Activated CD8-positive, alpha-beta T cell treated with anti-CD3 and anti-CD28 coated beads, Interleukin-2, amount 10 ng/mL, durations not matched to agents 7 days and 5 days (primary cell): ENCODE measurements around the gene MASP2. TPM values are rescaled to one million over a fixed set of nuclear protein-coding genes. Genes with fewer than 3 reads are reported as not detected.
"Not testable (repeated sequence)": the region's sequence is repeated elsewhere in the genome, so short reads cannot be mapped to it uniquely, and the experiment has no call there.

Experiments
- ATAC-seq: fragments of 150-1000 bp; cut with Tn5 transposase; one replicate; pipeline ENCODE4 v1.10.0; 2021; ENCODE audit warnings: moderate library complexity
- CTCF ChIA-PET: fragments of 350-600 bp; sonication (Branson Sonifier 250); formaldehyde crosslinking; loops from one replicate; lab custom pipeline; 2021; ENCODE audit warnings: antibody characterized with exemption; lab: Charles Lee
- POLR2A ChIA-PET: fragments of 350-600 bp; sonication (Branson Sonifier 250); formaldehyde crosslinking; loops from one replicate; lab custom pipeline; 2021; ENCODE audit warnings: antibody characterized with exemption; lab: Charles Lee
- DNase-seq: peaks from one replicate; pipeline ENCODE4 v3.0.0-alpha.2; 2020
- H3K27ac Mint-ChIP-seq: one replicate; pipeline ENCODE4 v1.8.0; 2021; ENCODE audit warnings: mild to moderate bottlenecking, mixed read lengths
- H3K27me3 Mint-ChIP-seq: one replicate; pipeline ENCODE4 v1.8.0; 2021; ENCODE audit warnings: low read depth, mixed read lengths
- H3K36me3 Mint-ChIP-seq: one replicate; pipeline ENCODE4 v1.8.0; 2021; ENCODE audit warnings: low read depth, mixed read lengths
- H3K4me1 Mint-ChIP-seq: one replicate; pipeline ENCODE4 v1.8.0; 2021; ENCODE audit warnings: low read depth, mixed read lengths
- H3K4me3 Mint-ChIP-seq: one replicate; pipeline ENCODE4 v1.8.0; 2021; ENCODE audit warnings: mild to moderate bottlenecking, mixed read lengths
- H3K9me3 Mint-ChIP-seq: one replicate; pipeline ENCODE4 v1.8.0; 2022; ENCODE audit warnings: mixed read lengths; ENCODE audit not compliant: insufficient read depth
- total RNA-seq, 2 experiments: library from RNA; stranded (reverse); gene quantifications; one replicate each; pipeline ENCODE4 v1.2.3, GENCODE V29; 2021

Gene MASP2
- under 1 TPM in 1 of 2 experiments, not detected in 1; 0.21 TPM for total RNA-seq

DNA sequence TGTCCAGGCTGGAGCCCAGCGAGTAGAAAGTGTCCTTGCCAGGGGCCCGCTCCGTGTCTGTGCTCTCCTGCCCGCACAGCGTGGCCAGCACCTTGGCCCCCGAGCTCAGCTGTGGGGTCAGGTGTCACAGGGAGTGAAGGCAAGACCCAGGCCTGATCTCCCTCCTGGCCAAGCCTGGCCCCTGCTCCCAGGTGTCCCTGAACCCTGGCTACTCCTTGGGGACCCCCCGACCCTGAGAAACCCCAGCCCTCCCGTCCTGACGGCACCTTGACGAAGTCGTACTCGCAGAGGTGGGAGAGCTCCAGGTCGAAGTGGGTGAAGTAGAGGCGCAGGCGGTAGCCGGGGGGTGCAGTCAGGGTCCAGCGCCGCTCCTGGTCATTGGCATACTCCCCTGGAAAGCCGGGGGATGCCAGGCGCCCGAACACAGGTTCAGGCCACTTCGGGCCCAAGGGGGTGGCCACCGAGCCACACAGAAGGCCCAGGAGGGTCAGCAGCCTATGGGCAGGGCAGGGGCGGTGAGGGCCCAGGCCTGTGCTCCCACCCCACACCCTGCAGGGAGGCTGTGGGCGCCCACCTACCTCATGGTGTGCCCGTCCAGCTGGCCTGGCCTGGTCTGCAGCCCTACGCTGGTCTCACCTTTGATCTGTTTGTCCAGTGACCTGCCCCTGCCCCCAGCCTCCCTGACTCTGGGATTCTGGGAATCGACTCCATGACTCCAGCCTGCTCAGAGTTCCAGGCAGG is at the start of gene MASP2:
Gene MASP2, minus strand, starts transcription at position 615 of the 741 bp plus-strand sequence. Its CDS starts 32 bp downstream, at position 583.
- no peak for DNase-seq
- no peaks in the 10 kb centered on the region for H3K9me3 Mint-ChIP-seq
- no peaks in the 10 kb centered on the region for H3K36me3 Mint-ChIP-seq
- ChIA-PET CTCF (interaction anchor here (1.1 to 1.4 kb wide), 2 partner anchors 9 kb away, joined by 5 to 10 read pairs; no protein-coding TSS in a partner anchor), POLR2A (no interaction called here)
- no peak within 1 kb of the TSS for H3K4me3 Mint-ChIP-seq
- H3K27me3 Mint-ChIP-seq: no peaks in the 10 kb centered on the region
- no peak for ATAC-seq
- H3K4me1 Mint-ChIP-seq: no peaks in the 10 kb centered on the region
- no peak within 1 kb of the TSS for H3K27ac Mint-ChIP-seq

DNA sequence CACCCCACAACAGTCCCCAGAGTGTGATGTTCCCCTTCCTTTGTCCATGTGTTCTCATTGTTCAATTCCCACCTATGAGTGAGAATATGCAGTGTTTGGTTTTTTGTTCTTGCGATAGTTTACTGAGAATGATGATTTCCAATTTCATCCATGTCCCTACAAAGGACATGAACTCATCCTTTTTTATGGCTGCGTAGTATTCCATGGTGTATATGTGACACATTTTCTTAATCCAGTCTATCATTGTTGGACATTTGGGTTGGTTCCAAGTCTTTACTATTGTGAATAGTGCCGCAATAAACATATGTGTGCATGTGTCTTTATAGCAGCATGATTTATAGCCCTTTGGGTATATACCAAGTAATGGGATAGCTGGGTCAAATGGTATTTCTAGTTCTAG is 36.7 kb upstream of the MASP2 start:
- POLR2A ChIA-PET, H3K4me3 Mint-ChIP-seq, ATAC-seq, DNase-seq, H3K27ac Mint-ChIP-seq, CTCF ChIA-PET, H3K27me3 Mint-ChIP-seq, H3K9me3 Mint-ChIP-seq, H3K4me1 Mint-ChIP-seq: not testable (repeated sequence)
- peaks cover 62% of the 10 kb centered on the region for H3K36me3 Mint-ChIP-seq

- ChIA-PET CTCF (interaction anchor here (2.9 kb wide), 1 partner anchor 43 kb away, joined by 18 read pairs; no protein-coding TSS in a partner anchor), POLR2A (interaction anchor here (0.9 to 1.0 kb wide), 2 partner anchors 18 to 44 kb away, joined by 3 to 4 read pairs; partner anchors contain the start of gene EXOSC10)
- no peaks in the 10 kb centered on the region for H3K4me1 Mint-ChIP-seq
- H3K27ac Mint-ChIP-seq: no peak overlapping the region
- no peak for ATAC-seq
- H3K9me3 Mint-ChIP-seq: no peaks in the 10 kb centered on the region
- H3K36me3 Mint-ChIP-seq: peaks cover 58% of the 10 kb centered on the region
- no peak for DNase-seq
- H3K4me3 Mint-ChIP-seq: no peak overlapping the region
- H3K27me3 Mint-ChIP-seq: no peaks in the 10 kb centered on the region
These were observed 33.9 kb upstream of the MASP2 start for GRCh38 chr1:11080931-11081330.

GRCh38 chr1:11078631-11079030 is 31.6 kb upstream of the MASP2 start:
- Mint-ChIP-seq H3K4me3 (no peak overlapping the region), H3K27ac (peak overlapping the region; percentile 37), H3K9me3 (no peaks in the 10 kb centered on the region), H3K36me3 (peaks cover 53% of the 10 kb centered on the region), H3K27me3 (no peaks in the 10 kb centered on the region), H3K4me1 (no peaks in the 10 kb centered on the region)
- ATAC-seq (no peak), DNase-seq (no peak)
- ChIA-PET POLR2A (no interaction called here), CTCF (interaction anchor here (1.1 to 2.1 kb wide), 2 partner anchors 13 to 41 kb away, joined by 3 to 4 read pairs; no protein-coding TSS in a partner anchor)

DNA sequence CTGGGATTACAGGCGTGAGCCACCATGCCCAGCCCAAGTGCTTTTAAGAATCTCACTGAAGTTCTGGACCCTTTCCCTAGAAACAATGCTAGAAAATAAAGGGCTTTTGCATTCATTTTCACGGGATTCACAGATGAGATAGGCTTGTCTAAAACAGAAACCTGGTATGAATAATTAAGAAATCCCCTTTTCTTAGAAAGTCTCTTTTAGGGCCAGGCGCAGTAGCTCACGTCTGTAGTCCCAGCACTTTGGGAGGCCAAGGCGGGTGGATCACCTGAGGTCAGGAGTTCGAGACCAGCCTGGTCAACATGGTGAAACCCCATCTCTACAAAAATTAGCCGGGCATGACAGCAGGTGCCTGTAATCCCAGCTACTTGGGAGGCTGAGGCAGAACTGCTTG is 26.4 kb upstream of the MASP2 start:
- CTCF ChIA-PET: interaction anchor here (1.5 to 4.3 kb wide), 2 partner anchors 10 to 35 kb away, joined by 7 to 22 read pairs; no protein-coding TSS in a partner anchor
- DNase-seq, ATAC-seq, H3K27ac Mint-ChIP-seq, H3K4me3 Mint-ChIP-seq, H3K9me3 Mint-ChIP-seq, H3K27me3 Mint-ChIP-seq: not testable (repeated sequence)
- Mint-ChIP-seq H3K36me3 (peaks cover 69% of the 10 kb centered on the region), H3K4me1 (peaks cover 28% of the 10 kb centered on the region)
- POLR2A ChIA-PET: interaction anchor here (1.5 kb wide), 1 partner anchor 14 kb away, joined by 3 read pairs; the partner anchor contains the start of gene SRM

DNA sequence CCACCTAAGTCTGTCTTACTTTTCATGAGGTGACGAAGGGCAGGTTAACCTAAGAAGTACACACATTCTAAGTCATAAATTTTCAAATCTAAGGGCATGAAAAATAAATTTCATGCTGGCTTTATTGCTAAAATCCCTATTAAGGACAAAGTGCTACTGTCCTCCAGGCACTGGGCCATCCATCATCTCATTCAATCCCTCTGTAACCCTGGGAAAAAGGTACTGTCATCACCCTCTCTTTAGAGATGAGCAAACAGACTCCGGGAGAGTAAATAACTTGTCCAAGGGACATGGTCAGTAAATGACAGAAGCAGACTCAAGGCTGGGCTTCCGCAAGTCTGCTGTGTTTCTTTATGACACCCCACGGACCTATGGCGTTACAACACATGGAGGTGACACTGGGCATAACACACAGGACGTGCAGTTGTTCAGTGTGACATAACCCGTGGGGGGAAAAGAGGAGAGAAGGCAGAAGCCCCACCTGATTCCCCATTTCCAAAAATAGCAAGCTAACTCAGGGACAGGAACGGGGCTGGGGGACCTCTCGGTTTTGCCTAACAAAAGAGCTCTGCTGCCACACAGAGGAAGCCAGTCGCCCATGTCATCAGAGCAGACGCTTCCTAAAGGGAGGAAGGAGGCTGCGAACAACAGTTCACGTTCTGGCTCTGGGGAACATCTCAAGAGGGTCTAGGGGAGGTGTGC is 25.3 kb upstream of the MASP2 start:
- ChIA-PET CTCF (interaction anchor here (0.5 to 4.3 kb wide), 3 partner anchors 9 to 107 kb away, joined by 3 to 22 read pairs (median 7); no protein-coding TSS in a partner anchor), POLR2A (interaction anchor here (1.5 kb wide), 1 partner anchor 13 kb away, joined by 3 read pairs; the partner anchor contains the start of gene SRM)
- Mint-ChIP-seq H3K27ac (no peak overlapping the region), H3K27me3 (no peaks in the 10 kb centered on the region), H3K9me3 (no peaks in the 10 kb centered on the region), H3K36me3 (peaks cover 69% of the 10 kb centered on the region), H3K4me1 (peaks cover 28% of the 10 kb centered on the region), H3K4me3 (no peak overlapping the region)
- DNase-seq: no peak
- no peak for ATAC-seq

GRCh38 chr1:11071463-11072215 is 24.6 kb upstream of the MASP2 start:
- Mint-ChIP-seq H3K27me3 (no peaks in the 10 kb centered on the region), H3K4me3 (no peak overlapping the region), H3K9me3 (no peaks in the 10 kb centered on the region), H3K27ac (peak overlapping the region; percentile 12), H3K36me3 (peaks cover 68% of the 10 kb centered on the region), H3K4me1 (peaks cover 28% of the 10 kb centered on the region)
- POLR2A ChIA-PET: no interaction called here
- ATAC-seq (no peak), DNase-seq (no peak)
- CTCF ChIA-PET: interaction anchor here (1.2 to 2.7 kb wide), 3 partner anchors 8 to 34 kb away, joined by 3 to 23 read pairs (median 7); partner anchors contain the start of gene EXOSC10

GRCh38 chr1:11070876-11071275 is 23.8 kb upstream of the MASP2 start:
- H3K27me3 Mint-ChIP-seq: no peaks in the 10 kb centered on the region
- ATAC-seq (no peak), DNase-seq (no peak)
- H3K9me3 Mint-ChIP-seq: no peaks in the 10 kb centered on the region
- H3K27ac Mint-ChIP-seq: peak overlapping the region; percentile 14
- POLR2A ChIA-PET: no interaction called here
- peaks cover 28% of the 10 kb centered on the region for H3K4me1 Mint-ChIP-seq
- peaks cover 67% of the 10 kb centered on the region for H3K36me3 Mint-ChIP-seq
- CTCF ChIA-PET: interaction anchor here (0.8 to 2.7 kb wide), 3 partner anchors 9 to 33 kb away, joined by 3 to 23 read pairs (median 4); partner anchors contain the start of gene EXOSC10
- no peak overlapping the region for H3K4me3 Mint-ChIP-seq

DNA sequence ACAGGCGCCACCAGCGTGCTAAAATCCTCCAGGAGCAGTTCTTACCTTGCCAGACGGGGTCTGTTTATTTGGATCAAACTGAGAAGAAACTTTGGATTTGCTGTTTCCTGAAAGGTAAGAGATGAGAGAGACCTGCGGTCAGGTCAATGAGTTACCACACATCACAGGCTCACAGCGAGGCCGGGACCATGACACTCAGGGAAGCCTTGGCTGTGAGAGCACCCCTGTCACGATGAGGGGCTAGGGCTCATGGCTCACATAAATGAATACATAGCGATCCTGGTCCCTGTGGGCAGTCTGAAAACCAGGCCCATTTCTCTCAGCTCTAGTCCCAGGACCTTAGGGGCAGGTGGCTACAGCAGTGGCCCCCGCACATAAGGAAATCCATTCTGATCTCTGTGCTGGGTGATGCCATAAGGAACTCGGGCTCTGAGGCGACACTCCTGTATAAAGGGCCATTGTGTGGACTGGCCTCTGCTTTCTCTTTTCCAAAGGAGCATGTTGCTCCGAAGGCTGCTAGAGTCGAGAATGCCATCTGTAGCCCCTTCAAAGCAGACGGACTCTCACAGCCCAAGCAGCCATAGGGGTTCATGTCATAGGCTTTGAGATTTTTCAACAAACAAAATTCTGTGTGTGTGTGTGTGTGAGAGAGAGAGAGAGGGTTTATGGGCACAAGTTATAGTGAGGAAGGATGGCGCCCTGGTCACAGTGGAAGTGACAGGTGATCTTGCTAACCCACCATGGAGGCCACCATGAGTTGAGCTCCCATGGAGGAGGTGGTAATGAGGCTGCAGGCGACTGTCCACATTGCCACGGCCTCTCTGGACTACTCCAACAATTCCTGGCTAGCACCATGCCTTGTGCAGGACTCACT is 21.8 kb upstream of the MASP2 start:
- CTCF ChIA-PET: interaction anchor here (2.7 kb wide), 1 partner anchor 31 kb away, joined by 23 read pairs; no protein-coding TSS in a partner anchor
- ATAC-seq (no peak), DNase-seq (no peak)
- POLR2A ChIA-PET: no interaction called here
- H3K36me3 Mint-ChIP-seq: peaks cover 69% of the 10 kb centered on the region
- H3K4me1 Mint-ChIP-seq: peaks cover 35% of the 10 kb centered on the region
- no peaks in the 10 kb centered on the region for H3K27me3 Mint-ChIP-seq
- H3K4me3 Mint-ChIP-seq: no peak overlapping the region
- no peaks in the 10 kb centered on the region for H3K9me3 Mint-ChIP-seq
- peak overlapping the region; percentile 77 for H3K27ac Mint-ChIP-seq

- Mint-ChIP-seq H3K27me3 (no peaks in the 10 kb centered on the region), H3K4me3 (no peak overlapping the region), H3K4me1 (peaks cover 44% of the 10 kb centered on the region), H3K27ac (no peak overlapping the region), H3K9me3 (no peaks in the 10 kb centered on the region), H3K36me3 (peaks cover 70% of the 10 kb centered on the region)
- ChIA-PET POLR2A (no interaction called here), CTCF (interaction anchor here (0.6 kb wide), 1 partner anchor 30 kb away, joined by 3 read pairs; no protein-coding TSS in a partner anchor)
- DNase-seq (no peak), ATAC-seq (no peak)
These were observed 20.9 kb upstream of the MASP2 start for GRCh38 chr1:11067716-11068599.
